Mesenteric fat pad (tissue), 1 donor: ENCODE results near the gene KRT79. TPM values are rescaled to one million over a fixed set of nuclear protein-coding genes. Genes with fewer than 3 reads are reported as not detected.

ENCODE experiments used
- DNase-seq: peaks from one replicate; pipeline ENCODE4 v3.0.0-alpha.2; 2020; ENCODE audit warnings: low spot score
- total RNA-seq: library from RNA; stranded (reverse); fragmentation: NEBNext Ultra II Directional; extraction: Animal tissue kit (Norgen Biotek cat#: 25700); gene quantifications from one replicate; pipeline ENCODE4 v1.2.1, GENCODE V29; 2021
- donor health status: DM: yes; HTN: yes; CAD: no.

Gene KRT79
- total RNA-seq, 1 donor from 2014 or later, result 2.4 TPM

DNA sequence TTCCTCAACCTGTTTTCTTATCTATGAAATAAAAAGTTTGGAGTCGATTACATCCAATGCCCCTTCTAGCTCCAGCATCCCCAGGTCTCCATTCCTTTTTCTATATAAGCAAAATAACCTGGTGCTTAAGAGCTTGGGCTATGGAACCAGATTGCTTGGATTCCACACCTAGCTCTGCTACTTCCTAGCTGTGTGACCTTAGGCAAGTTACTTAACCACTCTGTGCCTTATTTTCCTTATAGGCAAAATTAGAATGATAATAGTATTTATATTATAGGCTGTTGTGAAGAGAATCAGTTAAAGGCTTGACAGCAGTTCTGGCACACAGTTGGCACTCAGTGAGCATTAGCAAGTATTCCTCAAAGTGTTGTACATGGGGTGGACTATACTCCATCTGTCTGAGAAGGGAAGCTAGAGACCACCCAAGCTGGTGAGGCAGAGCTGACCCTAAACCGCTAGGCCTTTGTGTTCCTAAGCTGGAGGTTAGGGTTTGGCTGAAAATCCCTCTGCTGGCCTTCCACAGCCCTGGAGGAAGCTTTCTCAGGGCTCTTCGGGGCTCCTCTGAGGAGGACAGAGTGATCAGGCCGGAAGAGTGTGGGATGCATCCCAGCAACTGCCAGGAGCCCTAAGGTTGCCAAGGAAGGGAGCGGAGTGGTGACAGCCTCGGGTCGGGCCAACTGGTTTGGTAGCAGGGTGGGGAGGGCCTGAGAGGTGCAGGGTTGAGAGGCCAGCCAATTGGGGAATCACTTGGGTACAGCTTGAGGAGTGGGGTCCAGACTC, 14.2 kb downstream of the KRT79 start:
- no peak for DNase-seq

GRCh38 chr12:52818887-52819420, 15.2 kb downstream of the KRT79 start:
- no peak for DNase-seq

DNA sequence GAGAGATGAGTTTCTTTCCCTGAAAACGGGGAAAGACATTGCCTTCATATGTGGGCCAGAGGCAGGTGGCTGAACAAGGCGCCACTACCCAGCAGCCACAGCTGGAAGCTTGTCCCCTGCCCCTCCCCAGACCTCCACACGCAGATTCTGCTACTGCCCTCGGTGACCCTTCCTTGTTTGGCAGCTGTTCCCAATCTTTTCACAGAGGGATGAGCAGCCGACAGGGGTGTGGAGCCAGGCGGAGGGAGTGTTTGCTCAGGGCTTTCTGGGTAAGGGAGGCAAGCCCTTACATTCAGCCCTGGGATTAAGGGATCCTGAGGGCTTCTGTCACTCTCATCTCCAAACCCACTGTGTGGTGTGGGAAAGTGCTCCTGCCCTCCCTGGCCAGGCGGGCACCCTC, 15.7 kb downstream of the KRT79 start:
- DNase-seq, result no peak

DNA sequence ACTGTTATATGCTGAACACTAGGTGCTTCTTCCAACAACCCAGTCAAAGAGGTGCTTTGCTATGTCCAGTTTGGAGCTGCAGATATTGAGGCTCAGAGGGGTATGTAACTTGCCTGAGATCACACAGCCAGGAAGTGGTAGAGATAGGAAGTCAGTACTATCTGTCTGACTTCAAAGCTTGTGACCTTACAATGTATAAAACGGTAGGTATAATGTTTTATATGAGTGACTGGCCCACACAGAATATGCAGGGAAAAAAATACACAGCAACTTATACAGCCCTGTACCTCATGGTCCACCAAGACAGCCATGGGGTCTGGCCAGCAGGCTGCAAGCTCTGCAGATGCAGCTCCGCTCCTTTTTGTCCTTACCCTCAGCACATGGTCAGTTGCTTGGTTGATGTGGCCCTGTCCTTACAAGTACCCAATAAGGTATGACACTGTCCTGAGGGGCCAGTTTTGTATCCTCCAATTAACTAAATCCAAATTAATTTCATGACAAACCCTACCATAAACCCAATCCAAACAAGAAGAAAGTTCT, 16.3 kb downstream of the KRT79 start:
- DNase-seq, result no peak

DNA sequence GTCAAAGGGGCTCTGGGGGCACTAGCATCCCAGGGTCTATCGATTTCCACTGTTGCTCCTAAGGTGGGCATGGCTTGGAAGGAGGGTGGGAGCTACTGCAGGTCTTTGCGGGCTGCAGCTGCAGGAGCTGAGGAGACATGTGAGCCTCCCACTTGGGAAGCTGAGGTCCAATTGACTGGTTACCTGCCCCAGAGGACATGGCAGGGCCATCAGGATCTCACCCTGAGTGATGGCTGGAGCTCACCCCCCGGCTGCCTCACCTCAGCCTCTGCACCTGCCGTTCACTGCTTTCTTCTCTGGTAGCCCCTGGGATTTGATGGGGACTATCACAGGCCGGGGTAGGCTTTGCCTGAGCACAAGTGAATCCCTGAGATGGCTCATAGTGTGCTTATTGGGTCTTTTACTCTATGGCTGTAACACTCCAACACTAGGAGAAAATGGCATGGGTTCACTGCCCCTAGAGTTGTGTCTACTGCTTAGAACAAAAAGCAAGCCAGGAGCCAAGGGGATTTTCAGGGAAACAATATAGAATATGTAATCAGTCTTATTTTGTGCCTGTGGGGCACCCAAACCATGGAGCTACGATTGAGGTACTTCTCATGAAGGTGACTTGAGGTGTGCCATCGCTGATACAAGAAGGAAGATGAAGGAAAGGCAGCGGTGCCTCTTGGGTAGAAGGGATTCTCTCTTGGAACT, 17.0 kb downstream of the KRT79 start:
- no peak for DNase-seq

GRCh38 chr12:52815676-52816588, 18.2 kb downstream of the KRT79 start:
- DNase-seq, result no peak

DNA sequence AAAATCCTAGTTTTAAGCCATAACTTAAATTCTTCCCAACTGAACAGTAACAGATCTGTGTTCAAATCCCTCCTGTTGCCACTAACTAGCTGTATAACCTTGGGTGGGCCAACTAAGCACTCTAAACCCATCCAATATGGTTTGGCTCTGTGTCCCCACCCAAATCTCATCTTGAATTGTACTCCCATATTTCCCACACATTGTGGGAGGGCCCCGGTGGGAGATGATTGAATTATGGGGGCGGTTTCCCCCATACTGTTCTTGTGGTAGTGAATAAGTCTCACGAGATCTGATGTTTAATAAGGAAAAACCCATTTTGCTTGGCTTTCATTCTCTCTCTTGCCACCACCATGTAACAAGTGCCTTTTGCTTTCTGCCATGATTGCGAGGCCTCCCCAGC, 18.9 kb downstream of the KRT79 start:
- no peak for DNase-seq

- DNase-seq, result no peak
Observed at GRCh38 chr12:52814710-52815155, 19.4 kb downstream of the KRT79 start.

DNA sequence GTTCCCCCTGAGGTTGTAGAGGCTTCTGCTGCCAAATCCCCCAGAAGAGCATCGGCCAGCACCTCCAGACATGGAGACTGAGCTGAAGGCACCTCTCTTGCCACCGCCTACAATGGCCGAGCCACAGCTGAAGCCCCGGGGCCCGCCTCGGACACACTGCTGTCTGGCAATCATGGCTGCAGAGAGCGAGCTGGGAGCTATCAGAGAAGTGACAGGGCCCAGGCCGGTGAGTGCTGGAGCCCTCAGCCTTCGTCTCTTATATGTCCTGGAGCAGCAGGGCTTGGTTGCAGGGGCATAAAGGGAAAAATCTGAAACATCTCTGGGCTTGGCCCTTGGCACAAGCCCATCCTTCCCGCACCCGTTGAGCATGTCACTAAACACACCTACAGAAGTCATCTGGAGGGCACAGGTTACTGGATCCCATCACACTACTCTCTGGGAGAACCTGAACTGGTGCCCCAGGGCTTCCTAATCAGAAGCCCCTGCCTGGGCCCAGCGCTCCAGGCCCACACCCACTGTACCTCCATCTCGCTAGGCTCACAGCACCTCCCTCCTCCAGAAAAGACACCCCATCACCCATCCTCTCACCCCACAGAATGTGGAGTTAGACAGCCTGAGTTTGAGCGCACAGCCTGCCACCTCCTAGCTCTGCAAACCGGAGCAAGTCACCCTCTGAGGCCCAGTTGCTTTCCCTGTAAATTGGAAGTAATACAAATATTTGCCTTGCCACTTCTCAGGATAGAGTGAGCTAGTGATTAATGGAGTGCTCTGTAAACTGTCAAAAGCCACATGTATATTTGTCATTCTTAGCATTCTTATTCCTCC, 20.0 kb downstream of the KRT79 start, which contains the start of gene KRT4:
Gene KRT4, minus strand, starts transcription at position 232 of the 825 bp plus-strand sequence. Its CDS starts 58 bp downstream, at position 174.
- no peak for DNase-seq

DNA sequence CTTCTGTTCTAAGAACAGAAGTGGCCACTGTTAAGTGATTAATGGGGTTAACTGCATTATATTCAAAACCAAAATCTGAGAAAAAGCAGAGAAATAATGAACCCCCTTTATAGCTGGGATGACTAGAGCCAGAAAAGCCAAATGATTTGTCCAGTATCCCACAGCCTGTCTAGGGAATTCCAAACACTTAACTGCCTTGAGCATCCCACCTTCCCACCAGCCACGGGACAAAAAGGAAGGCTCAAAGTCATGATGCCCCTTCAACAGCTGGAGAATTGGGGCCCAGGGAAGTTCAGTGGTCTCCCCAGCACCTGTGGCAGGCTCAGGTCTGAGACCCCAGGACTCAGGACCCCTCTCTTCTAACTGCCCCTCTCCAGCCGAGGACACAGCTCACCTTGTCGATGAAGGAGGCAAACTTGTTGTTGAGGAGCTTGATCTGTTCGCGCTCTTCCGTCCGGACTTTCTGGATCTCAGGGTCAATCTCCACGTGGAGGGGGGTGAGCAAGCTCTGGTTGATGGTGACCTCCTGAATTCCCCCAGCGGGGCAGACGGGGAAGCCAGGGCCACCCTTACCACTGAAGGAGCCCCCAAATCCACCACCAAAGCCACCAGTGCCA, 20.8 kb downstream of the KRT79 start:
- no peak for DNase-seq

GRCh38 chr12:52812749-52813148, 21.4 kb downstream of the KRT79 start:
- DNase-seq, result no peak

GRCh38 chr12:52812073-52812400, 22.1 kb downstream of the KRT79 start:
- no peak for DNase-seq

GRCh38 chr12:52811191-52812072, 22.7 kb downstream of the KRT79 start:
- no peak for DNase-seq

- no peak for DNase-seq
Observed at GRCh38 chr12:52810554-52810953, 23.6 kb downstream of the KRT79 start.

DNA sequence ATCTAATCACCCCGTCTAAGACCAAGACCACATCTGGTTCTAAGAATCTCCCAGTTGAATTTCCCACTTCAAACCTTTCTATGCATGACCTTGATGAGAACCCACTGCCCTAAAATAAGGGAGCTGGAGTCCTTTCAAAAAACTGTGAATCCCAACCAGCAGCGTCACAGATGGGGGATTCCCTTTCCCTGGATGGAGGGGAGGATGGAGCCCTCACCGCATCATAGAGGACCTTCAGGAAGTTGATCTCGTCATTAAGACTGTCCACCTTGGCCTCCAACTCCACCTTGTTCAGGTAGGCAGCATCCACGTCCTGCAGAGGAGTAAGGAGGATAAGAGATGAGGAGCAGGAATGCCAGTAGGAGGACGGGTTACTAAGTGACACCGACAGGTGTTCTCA, 24.9 kb downstream of the KRT79 start:
- no peak for DNase-seq

GRCh38 chr12:52808573-52809160, 25.4 kb downstream of the KRT79 start:
- DNase-seq, result no peak

GRCh38 chr12:52807544-52808470, 26.3 kb downstream of the KRT79 start:
- no peak for DNase-seq
